Measurements from ENCODE around the gene CAPN15.

DNA sequence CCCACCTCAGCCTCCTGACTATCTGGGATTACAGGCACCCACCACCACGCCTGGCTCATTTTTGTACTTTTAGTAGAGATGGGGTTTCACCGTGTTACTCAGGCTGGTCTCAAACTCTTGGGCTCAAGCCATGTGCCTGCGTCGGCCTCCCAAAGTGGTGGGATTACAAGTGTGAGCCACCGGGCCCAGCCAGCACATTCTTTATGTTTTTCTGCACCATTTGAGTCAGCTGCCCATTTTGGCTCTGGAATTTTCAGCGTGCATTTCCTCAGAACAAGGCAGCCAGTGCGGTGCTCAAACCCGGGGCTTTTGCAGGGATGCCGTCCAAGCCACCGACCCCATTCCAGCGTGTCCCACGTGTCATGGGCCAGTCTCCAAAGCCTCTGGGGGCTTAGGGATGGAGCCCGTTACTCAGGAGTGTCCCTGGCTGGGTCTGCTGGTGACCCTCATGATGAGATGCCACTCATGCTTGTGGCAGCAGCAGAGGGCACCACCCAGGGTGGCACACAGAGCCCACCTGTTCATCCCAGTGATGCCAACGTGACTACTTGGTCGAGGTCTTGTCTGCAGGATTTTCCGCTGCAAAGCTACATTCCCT is 58.6 kb downstream of the CAPN15 start:
- TF ChIP-seq, protein P1, sequence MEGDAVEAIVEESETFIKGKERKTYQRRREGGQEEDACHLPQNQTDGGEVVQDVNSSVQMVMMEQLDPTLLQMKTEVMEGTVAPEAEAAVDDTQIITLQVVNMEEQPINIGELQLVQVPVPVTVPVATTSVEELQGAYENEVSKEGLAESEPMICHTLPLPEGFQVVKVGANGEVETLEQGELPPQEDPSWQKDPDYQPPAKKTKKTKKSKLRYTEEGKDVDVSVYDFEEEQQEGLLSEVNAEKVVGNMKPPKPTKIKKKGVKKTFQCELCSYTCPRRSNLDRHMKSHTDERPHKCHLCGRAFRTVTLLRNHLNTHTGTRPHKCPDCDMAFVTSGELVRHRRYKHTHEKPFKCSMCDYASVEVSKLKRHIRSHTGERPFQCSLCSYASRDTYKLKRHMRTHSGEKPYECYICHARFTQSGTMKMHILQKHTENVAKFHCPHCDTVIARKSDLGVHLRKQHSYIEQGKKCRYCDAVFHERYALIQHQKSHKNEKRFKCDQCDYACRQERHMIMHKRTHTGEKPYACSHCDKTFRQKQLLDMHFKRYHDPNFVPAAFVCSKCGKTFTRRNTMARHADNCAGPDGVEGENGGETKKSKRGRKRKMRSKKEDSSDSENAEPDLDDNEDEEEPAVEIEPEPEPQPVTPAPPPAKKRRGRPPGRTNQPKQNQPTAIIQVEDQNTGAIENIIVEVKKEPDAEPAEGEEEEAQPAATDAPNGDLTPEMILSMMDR (IDR thresholded peaks at IDR 0.05) = no peak
- no peak for TF ChIP-seq POLR2A (IDR thresholded peaks at IDR 0.05)

Measured in heart left ventricle (tissue), 13 donors.